HEK293 (cell line): Measurements from ENCODE around the gene NPEPL1.

Experiments
- CTCF ChIA-PET: fragments of 350-600 bp; formaldehyde crosslinking; extraction: SDS; loops from one replicate; lab custom pipeline; 2021; ENCODE audit warnings: antibody characterized with exemption; lab: Yijun Ruan, JAX
- POLR2A ChIA-PET: fragments of 300-600 bp; formaldehyde crosslinking; extraction: SDS; loops from one replicate; lab custom pipeline; 2020; ENCODE audit warnings: antibody characterized with exemption, inconsistent platforms; lab: Yijun Ruan, JAX
- H3K27ac ChIP-seq: fragments of 200-500 bp; sonication (Bioruptor generic); 2 replicates; pipeline ENCODE4 v1.5.1; 2014; ENCODE audit warnings: low read depth, low read length, control low read depth, inconsistent platforms; ENCODE audit errors: extremely low read depth
- H3K36me3 ChIP-seq, 2 experiments: fragments of 200-500 bp in 1 of 2; sonication (Bioruptor generic) in 1 of 2; 1 replicate in 1 of 2; 2 replicates in 1 of 2; pipeline ENCODE4 v1.5.1; 2014 to 2017; ENCODE audit warnings: inconsistent platforms in 2 of 2, low read length in 2 of 2; ENCODE audit not compliant: control insufficient read depth in 2 of 2, insufficient read depth in 1 of 2
- H3K4me1 ChIP-seq: fragments of 200-500 bp; sonication (Bioruptor generic); 2 replicates; pipeline ENCODE4 v1.5.1; 2014; ENCODE audit warnings: mild to moderate bottlenecking, low read length, inconsistent platforms; ENCODE audit not compliant: control insufficient read depth, insufficient read depth
- H3K4me3 ChIP-seq: 2 replicates; pipeline ENCODE4 v1.5.1; 2011; ENCODE audit warnings: low read depth, mild to moderate bottlenecking, control low read depth, low read length, moderate library complexity
- H3K9me3 ChIP-seq: fragments of 200-500 bp; sonication (Bioruptor generic); 2 replicates; pipeline ENCODE4 v1.5.1; 2014; ENCODE audit warnings: low read depth, low read length, inconsistent platforms; ENCODE audit not compliant: control insufficient read depth, insufficient read depth
- BCL6B ChIP-seq: fragments of 450-650 bp; formaldehyde crosslinking; IDR thresholded peaks from 2 replicates; pipeline ENCODE4 v1.5.1; 2017; ENCODE audit warnings: missing biosample characterization, missing genetic modification characterization
- GLIS1 ChIP-seq: fragments of 450-650 bp; formaldehyde crosslinking; IDR thresholded peaks from 2 replicates; pipeline ENCODE4 v1.5.1; 2016; ENCODE audit warnings: missing biosample characterization, missing genetic modification characterization
- KLF16 ChIP-seq: fragments of 450-650 bp; formaldehyde crosslinking; IDR thresholded peaks from 2 replicates; pipeline ENCODE4 v1.5.1; 2017; ENCODE audit warnings: missing biosample characterization, missing genetic modification characterization
- KLF7 ChIP-seq: fragments of 450-650 bp; formaldehyde crosslinking; IDR thresholded peaks from 2 replicates; pipeline ENCODE4 v1.5.1; 2016; ENCODE audit warnings: missing biosample characterization, missing genetic modification characterization, borderline replicate concordance
- PRDM2 ChIP-seq: fragments of 450-650 bp; formaldehyde crosslinking; IDR thresholded peaks from 2 replicates; pipeline ENCODE4 v1.5.1; 2016; ENCODE audit warnings: missing biosample characterization, missing genetic modification characterization, borderline replicate concordance
- TRIM28 ChIP-seq: IDR thresholded peaks from 2 replicates; pipeline ENCODE4 v1.6.1; 2011; ENCODE audit warnings: low read length, control low read depth, borderline replicate concordance
- ZBTB48 ChIP-seq: fragments of 450-650 bp; formaldehyde crosslinking; IDR thresholded peaks from 2 replicates; pipeline ENCODE4 v1.5.1; 2016; ENCODE audit warnings: missing biosample characterization, missing genetic modification characterization
- ZBTB6 ChIP-seq: fragments of 450-650 bp; formaldehyde crosslinking; IDR thresholded peaks from 2 replicates; pipeline ENCODE4 v1.5.1; 2017; ENCODE audit warnings: missing biosample characterization, missing genetic modification characterization
- ZIC2 ChIP-seq: fragments of 450-650 bp; formaldehyde crosslinking; IDR thresholded peaks from 2 replicates; pipeline ENCODE4 v1.5.1; 2016; ENCODE audit warnings: missing biosample characterization, missing genetic modification characterization
- ZNF16 ChIP-seq: fragments of 450-650 bp; formaldehyde crosslinking; IDR thresholded peaks from 2 replicates; pipeline ENCODE4 v1.5.1; 2016; ENCODE audit warnings: low read depth, missing biosample characterization, missing genetic modification characterization
- ZNF501 ChIP-seq: fragments of 450-650 bp; formaldehyde crosslinking; IDR thresholded peaks from 2 replicates; pipeline ENCODE4 v1.5.1; 2016; ENCODE audit warnings: missing biosample characterization, missing genetic modification characterization
- ZNF514 ChIP-seq: fragments of 450-650 bp; formaldehyde crosslinking; IDR thresholded peaks from 2 replicates; pipeline ENCODE4 v1.5.1; 2016; ENCODE audit warnings: missing biosample characterization, missing genetic modification characterization
- ZNF660 ChIP-seq: fragments of 450-650 bp; IDR thresholded peaks from 2 replicates; pipeline ENCODE4 v1.5.1; 2018; ENCODE audit warnings: missing biosample characterization, mild to moderate bottlenecking, missing genetic modification characterization
- TF ChIP-seq, protein P1 (sequence below): fragments of 450-650 bp; formaldehyde crosslinking; IDR thresholded peaks from 2 replicates; pipeline ENCODE4 v1.5.1; 2017; ENCODE audit warnings: missing biosample characterization, missing genetic modification characterization
- TF ChIP-seq, protein P2 (sequence below): fragments of 450-650 bp; formaldehyde crosslinking; IDR thresholded peaks from 2 replicates; pipeline ENCODE4 v1.5.1; 2016; ENCODE audit warnings: missing biosample characterization, missing genetic modification characterization

Gene NPEPL1

DNA sequence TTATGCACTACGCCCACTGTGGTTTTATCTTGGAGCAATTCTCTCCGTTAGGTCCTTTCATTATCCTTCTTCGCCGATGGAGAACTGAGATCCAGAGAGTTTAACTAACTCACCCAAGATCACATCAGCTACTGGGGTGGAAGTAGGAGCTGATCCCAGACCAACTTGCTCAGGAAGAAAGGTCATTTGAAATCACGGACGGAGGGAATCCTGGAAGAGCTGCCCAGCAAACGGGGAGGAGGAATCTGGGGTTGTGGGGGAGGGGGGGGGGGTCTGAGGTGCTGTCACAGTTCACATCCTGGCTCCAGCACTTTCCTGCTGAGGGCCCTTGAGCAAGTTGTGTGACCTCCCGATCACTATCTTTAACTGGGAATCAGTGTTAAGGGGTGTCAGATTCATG, 62.0 kb downstream of the NPEPL1 start:
- no peak overlapping the region for H3K27ac ChIP-seq
- POLR2A ChIA-PET = no interaction called here

DNA sequence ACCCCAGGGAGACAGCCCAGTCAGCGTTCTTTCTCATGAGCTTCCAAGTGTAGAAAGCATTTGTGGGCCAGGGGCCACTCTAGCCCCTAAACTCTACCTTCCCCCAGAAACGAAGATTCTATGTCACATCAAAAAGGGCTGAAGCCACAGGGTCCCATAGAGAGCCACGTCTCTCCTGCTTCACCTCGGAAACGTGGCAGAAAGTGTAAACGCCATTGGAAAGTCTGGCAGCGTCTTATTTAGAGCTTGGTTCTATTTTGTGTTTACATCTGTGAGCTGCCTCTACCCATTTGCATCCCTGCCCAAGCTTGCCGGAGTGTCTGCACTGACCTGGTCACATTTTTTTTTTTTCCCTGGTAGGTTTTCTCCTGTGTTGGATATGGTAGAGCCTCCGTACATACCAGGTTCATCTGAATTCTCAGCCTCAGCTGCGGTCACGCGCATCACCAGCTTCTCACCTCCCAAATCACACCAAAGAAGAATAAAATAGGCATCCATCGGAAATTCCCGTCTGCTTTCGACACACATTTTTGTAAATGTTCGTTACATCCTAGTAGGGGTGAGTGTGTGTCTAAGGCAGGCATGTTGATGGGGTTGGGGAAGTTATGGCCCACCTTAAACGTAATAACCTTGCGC, 62.6 kb downstream of the NPEPL1 start:
- Histone ChIP-seq H3K4me1 (no peaks in the 10 kb centered on the region), H3K36me3 (no peaks in the 10 kb centered on the region), H3K4me3 (no peak overlapping the region), H3K27ac (no peak overlapping the region), H3K9me3 (no peaks in the 10 kb centered on the region)
- TF ChIP-seq GLIS1 (no peak), KLF7 (tag by site-specific recombination) (no peak), KLF16 (tag by site-specific recombination) (no peak), TRIM28 (no peak), PRDM2 (tag by site-specific recombination) (no peak)
- CTCF ChIA-PET = no interaction called here
- POLR2A ChIA-PET = no interaction called here

More for the DNA sequence above, 62.0 kb downstream of the NPEPL1 start:
- H3K4me3 ChIP-seq = no peak overlapping the region
- TF ChIP-seq ZNF16 (tag by site-specific recombination) (no peak), BCL6B (tag by site-specific recombination) (no peak), ZNF660 (tag by site-specific recombination) (no peak), ZBTB48 (tag by site-specific recombination) (no peak), ZNF514 (tag by site-specific recombination) (no peak)
- TF ChIP-seq, all 188 proteins: peak for 0
- CTCF ChIA-PET = no interaction called here
- Histone ChIP-seq H3K9me3 (no peaks in the 10 kb centered on the region), H3K36me3 (no peaks in the 10 kb centered on the region), H3K4me1 (no peaks in the 10 kb centered on the region)

DNA sequence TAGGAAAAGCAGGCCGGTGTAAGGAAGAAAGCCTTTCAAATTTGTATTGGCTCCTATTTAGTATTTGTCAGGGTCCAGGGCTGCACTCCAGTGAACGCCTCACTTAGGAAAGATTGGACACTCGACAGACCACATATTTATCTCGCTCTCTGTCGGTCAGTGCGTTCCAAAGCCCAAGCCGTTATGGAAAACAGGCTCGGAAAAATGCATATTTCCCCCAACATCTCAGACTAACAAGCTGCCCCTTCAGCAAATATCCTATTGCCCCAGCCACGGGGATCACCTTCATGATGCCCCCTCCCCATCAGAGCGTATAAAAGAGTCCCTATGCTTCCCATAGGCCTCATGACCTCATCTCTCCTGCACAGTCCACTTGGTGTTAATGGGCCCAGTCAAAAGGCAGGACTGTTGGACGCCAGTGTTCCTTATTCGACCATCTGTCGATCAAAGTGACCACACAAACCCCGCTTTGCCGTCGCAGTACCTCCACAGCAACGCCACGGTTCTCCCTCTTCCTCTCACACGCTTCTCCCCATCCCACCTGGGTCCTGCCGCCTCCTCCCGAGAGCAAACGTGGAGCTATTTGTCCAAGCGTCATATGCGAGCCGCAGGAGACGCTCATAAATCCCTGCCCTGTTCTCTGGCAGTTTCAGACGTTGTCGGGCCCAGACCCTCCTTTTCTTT, 63.3 kb downstream of the NPEPL1 start:
- no peaks in the 10 kb centered on the region for H3K9me3 ChIP-seq
- H3K36me3 ChIP-seq = no peaks in the 10 kb centered on the region
- TF ChIP-seq ZIC2 (no peak), ZNF501 (no peak), ZBTB6 (no peak)
- TF ChIP-seq, protein P1, sequence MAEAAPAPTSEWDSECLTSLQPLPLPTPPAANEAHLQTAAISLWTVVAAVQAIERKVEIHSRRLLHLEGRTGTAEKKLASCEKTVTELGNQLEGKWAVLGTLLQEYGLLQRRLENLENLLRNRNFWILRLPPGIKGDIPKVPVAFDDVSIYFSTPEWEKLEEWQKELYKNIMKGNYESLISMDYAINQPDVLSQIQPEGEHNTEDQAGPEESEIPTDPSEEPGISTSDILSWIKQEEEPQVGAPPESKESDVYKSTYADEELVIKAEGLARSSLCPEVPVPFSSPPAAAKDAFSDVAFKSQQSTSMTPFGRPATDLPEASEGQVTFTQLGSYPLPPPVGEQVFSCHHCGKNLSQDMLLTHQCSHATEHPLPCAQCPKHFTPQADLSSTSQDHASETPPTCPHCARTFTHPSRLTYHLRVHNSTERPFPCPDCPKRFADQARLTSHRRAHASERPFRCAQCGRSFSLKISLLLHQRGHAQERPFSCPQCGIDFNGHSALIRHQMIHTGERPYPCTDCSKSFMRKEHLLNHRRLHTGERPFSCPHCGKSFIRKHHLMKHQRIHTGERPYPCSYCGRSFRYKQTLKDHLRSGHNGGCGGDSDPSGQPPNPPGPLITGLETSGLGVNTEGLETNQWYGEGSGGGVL = no peak
- TF ChIP-seq, protein P2, sequence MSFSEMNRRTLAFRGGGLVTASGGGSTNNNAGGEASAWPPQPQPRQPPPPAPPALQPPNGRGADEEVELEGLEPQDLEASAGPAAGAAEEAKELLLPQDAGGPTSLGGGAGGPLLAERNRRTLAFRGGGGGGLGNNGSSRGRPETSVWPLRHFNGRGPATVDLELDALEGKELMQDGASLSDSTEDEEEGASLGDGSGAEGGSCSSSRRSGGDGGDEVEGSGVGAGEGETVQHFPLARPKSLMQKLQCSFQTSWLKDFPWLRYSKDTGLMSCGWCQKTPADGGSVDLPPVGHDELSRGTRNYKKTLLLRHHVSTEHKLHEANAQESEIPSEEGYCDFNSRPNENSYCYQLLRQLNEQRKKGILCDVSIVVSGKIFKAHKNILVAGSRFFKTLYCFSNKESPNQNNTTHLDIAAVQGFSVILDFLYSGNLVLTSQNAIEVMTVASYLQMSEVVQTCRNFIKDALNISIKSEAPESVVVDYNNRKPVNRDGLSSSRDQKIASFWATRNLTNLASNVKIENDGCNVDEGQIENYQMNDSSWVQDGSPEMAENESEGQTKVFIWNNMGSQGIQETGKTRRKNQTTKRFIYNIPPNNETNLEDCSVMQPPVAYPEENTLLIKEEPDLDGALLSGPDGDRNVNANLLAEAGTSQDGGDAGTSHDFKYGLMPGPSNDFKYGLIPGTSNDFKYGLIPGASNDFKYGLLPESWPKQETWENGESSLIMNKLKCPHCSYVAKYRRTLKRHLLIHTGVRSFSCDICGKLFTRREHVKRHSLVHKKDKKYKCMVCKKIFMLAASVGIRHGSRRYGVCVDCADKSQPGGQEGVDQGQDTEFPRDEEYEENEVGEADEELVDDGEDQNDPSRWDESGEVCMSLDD (tag by site-specific recombination) = no peak

More for the DNA sequence above, 63.3 kb downstream of the NPEPL1 start:
- POLR2A ChIA-PET = no interaction called here
- CTCF ChIA-PET = no interaction called here
- Histone ChIP-seq H3K4me3 (no peak overlapping the region), H3K4me1 (no peaks in the 10 kb centered on the region), H3K27ac (no peak overlapping the region)
